Heart left ventricle (tissue), 16 donors: ENCODE measurements around the gene PPFIA2. TPM values are rescaled to one million over a fixed set of nuclear protein-coding genes. Genes with fewer than 3 reads are reported as not detected.

ENCODE experiments used
- ATAC-seq, 4 donors: fragments of 200-7000 bp; cut with Tn5 transposase; one replicate each; pipeline ENCODE4 v1.9.1; 2020 to 2022; ENCODE audit warnings: moderate library complexity in 4 of 4, mild to moderate bottlenecking in 3 of 4, moderate number of reproducible peaks in 1 of 4
- DNase-seq, 5 donors: peaks; one replicate each; pipeline ENCODE4 v3.0.0-alpha.2; 2020
- H3K27ac ChIP-seq, 12 donors: fragments of 200-600 bp; sonication (generic) in 4 of 12; one replicate each; pipeline versions ENCODE4 v1.5.0 to v1.8.0; 2016 to 2022; ENCODE audit warnings: mild to moderate bottlenecking in 2 of 12
- H3K27me3 ChIP-seq, 9 donors: fragments of 200-600 bp; sonication (generic) in 2 of 9; one replicate each; pipeline versions ENCODE4 v1.5.1 to v1.8.0; 2016 to 2022; ENCODE audit warnings: mild to moderate bottlenecking in 3 of 9
- H3K36me3 ChIP-seq, 9 donors: fragments of 200-600 bp; sonication (generic) in 2 of 9; one replicate each; pipeline versions ENCODE4 v1.5.0 to v1.8.0; 2018 to 2022; ENCODE audit warnings: mild to moderate bottlenecking in 2 of 9
- H3K4me1 ChIP-seq, 12 donors: fragments of 200-600 bp; sonication (generic) in 4 of 12; one replicate each; pipeline versions ENCODE4 v1.5.0 to v1.8.0; 2016 to 2022; ENCODE audit warnings: mild to moderate bottlenecking in 3 of 12
- H3K4me3 ChIP-seq, 12 donors: fragments of 200-600 bp; sonication (generic) in 4 of 12; one replicate each; pipeline versions ENCODE4 v1.5.0 to v1.8.0; 2017 to 2022; ENCODE audit warnings: mild to moderate bottlenecking in 9 of 12, moderate library complexity in 4 of 12
- H3K9me3 ChIP-seq, 12 donors: fragments of 200-600 bp; sonication (generic) in 4 of 12; one replicate each; pipeline versions ENCODE4 v1.5.0 to v1.8.0; 2016 to 2022; ENCODE audit warnings: mild to moderate bottlenecking in 1 of 12
- CTCF ChIP-seq, 12 donors: fragments of 200-600 bp; sonication (generic) in 4 of 12; IDR thresholded peaks; one replicate each; pipeline versions ENCODE4 v1.5.0 to v1.8.0; 2018 to 2022; ENCODE audit warnings: antibody characterized with exemption in 12 of 12, mild to moderate bottlenecking in 5 of 12
- POLR2A ChIP-seq, 2 donors: fragments of 450-650 bp; IDR thresholded peaks; one replicate each; pipeline ENCODE4 v1.6.1; 2017; ENCODE audit warnings: antibody characterized with exemption in 2 of 2, mild to moderate bottlenecking in 2 of 2, moderate library complexity in 2 of 2
- WGBS, 4 donors: extraction: QIAGEN DNeasy Blood & Tissue Kit in 2 of 4; methylation state at CpG; one replicate each; pipeline versions ENCODE4 v1.1.5 to v1.1.7; 2013 to 2018; 5-methylcytosine and 5-hydroxymethylcytosine counted together
- intact Hi-C, 10 donors: fragments of 100-400 bp; cut with DNase I; formaldehyde crosslinking; loops; one replicate each; pipeline versions ENCODE4 v1.11.1 to v1.14.2; 2022
- polyA plus RNA-seq, 2 donors: library from polyadenylated mRNA; stranded (reverse); fragments of 200-250 nt; gene quantifications; one replicate each; pipeline ENCODE4 v1.2.3, GENCODE V29; 2013
- total RNA-seq, 9 donors: library from RNA; depleted of rRNA in 2 of 9; stranded (reverse); fragments of >200 nt in 2 of 9; fragmentation: NEBNext Ultra II Directional in 3 of 9; extraction: Animal tissue kit (Norgen Biotek cat#: 25700) in 3 of 9; gene quantifications; one replicate each; pipeline versions ENCODE4 v1.1.0 to v1.2.4, GENCODE V29; 2016 to 2023
- donor health status: ischemic (EF 13 %, LVEDD 7.1; RV severe dilation, severe dysfunction).
- donor health status: healthy with polysubstance abuse.
- donor health status: DM: no; HTN: yes; CAD: no.
- donor health status: DM: no; HTN: no; CAD: no.
- donor health status: ischemic (EF 25% LVEDD 6.9; RV normal size, moderate dysfunction).
- donor health status: ischemic (EF 25% LVEDD 5.7; RV mildly dilated, moderate dysfunction).
- donor health status: healthy.
- donor health status: DM: yes; HTN: yes; CAD: no.
- donor health status: ischemic (EF 35%, LVEDD 5.7; RV mildly dilated, moderate dysfunction).
- donor health status: nonischemic (EF 11% LVEDD 7.7; RV severe dilation, severe dysfunction).
- donor health status: DM: yes; HTN: yes; CAD: no.
- donor health status: PGD.
- donor health status: ischemic (EF 29% LVEDD 5.4; RV normal size, mild dysfunction).
- donor health status: nonischemic (EF 23%, LVEDD 6.1; RV moderate dilation, normal function).

Gene PPFIA2
- total and polyA plus RNA-seq, 11 donors, result 0.08 to 1.3 (median 0.49) TPM; not detected in 3

- H3K27ac ChIP-seq, result no peak overlapping the region
- DNase-seq, result no peak
- no peak for ATAC-seq
- intact Hi-C loops, result no loop called here
- peaks cover 0 to 18% (median 0%) of the 10 kb centered on the region in 12 donors for H3K4me1 ChIP-seq
- H3K36me3 ChIP-seq, result no peaks in the 10 kb centered on the region
- no peaks in the 10 kb centered on the region for H3K9me3 ChIP-seq
- peak overlapping the region; percentile 29 to 69 (median 55) for H3K4me3 ChIP-seq
- H3K27me3 ChIP-seq, result peaks cover 0 to 32% (median 5%) of the 10 kb centered on the region in 9 donors
- TF ChIP-seq POLR2A (IDR thresholded peaks at IDR 0.05), result no peak
- TF ChIP-seq CTCF (IDR thresholded peaks at IDR 0.05), result no peak
- 16 to 24% (median 20%) methylated on average over 7 of the region's 7 CpGs for WGBS, 4 donors
These were observed 1.3 kb downstream of the PPFIA2 start for GRCh38 chr12:81757731-81758365.

DNA sequence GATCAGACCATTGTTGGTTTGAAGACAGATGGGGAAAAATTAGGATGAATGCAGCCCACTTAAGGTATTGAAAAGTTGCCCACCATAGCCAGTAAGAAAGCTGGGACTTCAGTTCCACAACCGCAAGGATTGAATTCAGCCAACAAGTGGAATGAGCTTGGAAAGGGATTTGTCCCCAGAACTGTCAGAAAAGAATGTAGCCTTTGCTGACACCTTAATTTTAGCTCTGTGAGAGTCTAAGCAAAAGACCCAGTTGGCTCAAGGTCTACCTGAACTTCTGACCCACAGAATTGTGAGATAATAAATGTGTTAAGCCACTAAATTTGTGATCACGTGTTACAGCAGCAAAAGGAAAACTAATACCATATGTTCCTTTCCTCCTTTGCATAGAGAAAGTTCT lies 29.4 kb downstream of the PPFIA2 start:
- intact Hi-C loops, result loop anchor here in 1 of 10 donors (10.0 kb wide), 1 partner anchor 325 kb away; no protein-coding TSS in a partner anchor
- ATAC-seq (peak; percentile 80 to 93 (median 84)), DNase-seq (peak in 1 of 5 donors; percentile 5)
- WGBS, 4 donors, result 43 to 53% (median 48%) methylated on average over 2 of the region's 2 CpGs
- Histone ChIP-seq H3K36me3 (no peaks in the 10 kb centered on the region), H3K9me3 (no peaks in the 10 kb centered on the region), H3K4me3 (no peak overlapping the region), H3K27ac (peak overlapping the region in 3 of 12 donors; percentile 45 to 68 (median 48)), H3K4me1 (peaks cover 0 to 5% (median 0%) of the 10 kb centered on the region in 12 donors), H3K27me3 (no peaks in the 10 kb centered on the region)
- no peak for TF ChIP-seq POLR2A (IDR thresholded peaks at IDR 0.05)
- TF ChIP-seq CTCF (IDR thresholded peaks at IDR 0.05), result no peak

DNA sequence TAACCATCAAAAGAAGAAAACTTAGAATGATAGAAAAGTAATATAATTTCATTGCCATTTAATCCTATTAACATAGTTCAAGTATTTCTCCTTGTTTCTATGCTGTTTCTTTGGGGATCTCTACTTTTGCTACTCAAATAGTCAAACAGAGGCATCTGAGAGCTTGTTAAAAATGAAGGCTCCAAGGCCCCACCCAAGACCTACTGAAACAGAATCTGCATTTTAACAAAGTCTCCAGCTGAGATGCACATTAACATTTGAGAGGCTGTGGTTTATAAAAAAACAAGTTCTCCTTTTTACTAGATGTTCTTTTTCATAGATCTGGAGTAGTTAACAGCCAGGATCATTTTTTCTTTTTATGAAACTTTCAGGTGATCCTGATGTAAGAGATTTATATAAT lies 31.8 kb downstream of the PPFIA2 start:
- no peak for TF ChIP-seq POLR2A (IDR thresholded peaks at IDR 0.05)
- no peak for TF ChIP-seq CTCF (IDR thresholded peaks at IDR 0.05)
- DNase-seq, result no peak
- intact Hi-C loops, result no loop called here
- no peak for ATAC-seq
- H3K4me3 ChIP-seq, result no peak overlapping the region
- no peaks in the 10 kb centered on the region for H3K9me3 ChIP-seq
- H3K27me3 ChIP-seq, result no peaks in the 10 kb centered on the region
- H3K27ac ChIP-seq, result no peak overlapping the region
- peaks cover 0 to 5% (median 0%) of the 10 kb centered on the region in 12 donors for H3K4me1 ChIP-seq
- H3K36me3 ChIP-seq, result no peaks in the 10 kb centered on the region

- DNase-seq, result no peak
- WGBS, 4 donors, result 46 to 67% (median 64%) methylated on average over 1 of the region's 1 CpG
- Histone ChIP-seq H3K4me3 (no peak overlapping the region), H3K27ac (no peak overlapping the region), H3K27me3 (no peaks in the 10 kb centered on the region), H3K9me3 (no peaks in the 10 kb centered on the region), H3K36me3 (no peaks in the 10 kb centered on the region), H3K4me1 (peaks cover 0 to 5% (median 0%) of the 10 kb centered on the region in 12 donors)
- intact Hi-C loops, result no loop called here
- TF ChIP-seq POLR2A (IDR thresholded peaks at IDR 0.05), result no peak
- TF ChIP-seq CTCF (IDR thresholded peaks at IDR 0.05), result no peak
- ATAC-seq, result no peak
These were observed 32.5 kb downstream of the PPFIA2 start for GRCh38 chr12:81726634-81727033.
